Measurements from ENCODE around the gene CARMIL1.

The CARMIL1 gene

DNA sequence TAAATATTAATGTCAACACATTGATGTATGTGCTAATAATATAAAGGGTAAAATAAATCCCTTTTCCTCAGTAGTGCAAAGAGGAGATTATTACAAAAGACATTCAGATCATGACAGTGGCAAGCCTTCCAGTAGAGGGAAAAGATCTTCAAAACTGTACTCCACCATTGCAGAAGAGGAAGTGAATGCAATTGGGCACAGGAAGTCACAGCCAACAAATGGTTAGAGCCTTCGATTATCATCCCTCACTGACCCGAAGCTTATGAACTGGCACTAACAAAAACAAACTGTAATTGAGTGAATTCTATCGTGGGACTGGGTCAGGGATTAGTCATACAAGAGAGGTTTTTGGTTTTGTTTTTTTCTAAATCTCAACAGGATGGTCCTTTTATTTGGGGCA is 333.5 kb downstream of the CARMIL1 start:
- TF ChIP-seq CTCF (conservative IDR thresholded peaks at IDR 0.05; ENCODE audit: low read depth, low read length), result no peak

GRCh38 chr6:25613415-25613814 is 334.2 kb downstream of the CARMIL1 start:
- TF ChIP-seq CTCF (conservative IDR thresholded peaks at IDR 0.05; ENCODE audit: low read depth, low read length), result no peak
- H3K4me3 ChIP-seq (ENCODE audit: low read depth, low read length), result no peak overlapping the region
- no peak for DNase-seq (ENCODE audit: low read depth)

More for the DNA sequence above, 333.5 kb downstream of the CARMIL1 start:
- DNase-seq (ENCODE audit: low read depth), result no peak
- no peak overlapping the region for H3K4me3 ChIP-seq (ENCODE audit: low read depth, low read length)

- DNase-seq (ENCODE audit: low read depth), result no peak
- no peak for TF ChIP-seq CTCF (conservative IDR thresholded peaks at IDR 0.05; ENCODE audit: low read depth, low read length)
- no peak overlapping the region for H3K4me3 ChIP-seq (ENCODE audit: low read depth, low read length)
Measured at GRCh38 chr6:25614052-25614451, 334.9 kb downstream of the CARMIL1 start.

DNA sequence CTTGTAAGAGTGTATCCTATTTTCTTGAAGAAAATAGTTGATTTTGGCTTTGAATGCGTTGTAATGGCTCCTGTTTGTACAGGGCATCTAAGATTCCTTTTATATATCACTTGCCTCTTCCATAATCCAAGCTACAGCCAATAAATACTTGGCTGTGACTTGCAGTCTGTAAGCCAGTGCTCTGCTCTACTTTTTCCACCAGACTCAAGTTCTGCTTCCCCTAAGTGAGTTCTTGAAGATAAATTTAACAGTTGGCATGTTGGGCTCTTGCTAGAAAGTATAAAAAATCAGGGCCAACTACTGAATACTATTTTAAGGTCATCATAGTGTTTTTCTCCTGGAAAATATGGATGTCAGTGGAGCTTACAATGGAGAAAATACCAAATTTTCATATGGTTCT is 336.3 kb downstream of the CARMIL1 start:
- no peak overlapping the region for H3K4me3 ChIP-seq (ENCODE audit: low read depth, low read length)
- no peak for DNase-seq (ENCODE audit: low read depth)
- TF ChIP-seq CTCF (conservative IDR thresholded peaks at IDR 0.05; ENCODE audit: low read depth, low read length), result no peak

DNA sequence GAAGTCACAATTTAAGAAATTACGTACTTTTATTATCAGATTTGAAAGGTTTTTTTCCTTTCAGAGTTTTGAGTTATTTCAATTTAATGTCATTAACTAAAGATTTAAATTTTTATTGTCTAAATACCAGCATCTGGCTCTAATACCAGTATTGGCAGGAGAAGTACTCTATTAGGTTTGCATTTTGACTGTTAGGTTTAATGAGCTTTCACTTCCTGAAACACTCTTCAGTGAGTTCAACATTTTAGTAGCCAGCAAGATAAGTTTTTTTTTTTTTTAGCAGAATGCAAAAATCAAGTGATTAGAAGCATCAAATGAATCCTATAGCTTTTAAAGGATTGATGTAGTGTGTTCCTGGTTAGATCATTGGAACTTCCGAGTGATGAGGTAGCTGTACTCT is 338.8 kb downstream of the CARMIL1 start:
- no peak overlapping the region for H3K4me3 ChIP-seq (ENCODE audit: low read depth, low read length)
- no peak for TF ChIP-seq CTCF (conservative IDR thresholded peaks at IDR 0.05; ENCODE audit: low read depth, low read length)
- no peak for DNase-seq (ENCODE audit: low read depth)

- no peak for TF ChIP-seq CTCF (conservative IDR thresholded peaks at IDR 0.05; ENCODE audit: low read depth, low read length)
- H3K4me3 ChIP-seq (ENCODE audit: low read depth, low read length), result no peak overlapping the region
- no peak for DNase-seq (ENCODE audit: low read depth)
Measured at GRCh38 chr6:25619217-25619616, 340.0 kb downstream of the CARMIL1 start.

DNA sequence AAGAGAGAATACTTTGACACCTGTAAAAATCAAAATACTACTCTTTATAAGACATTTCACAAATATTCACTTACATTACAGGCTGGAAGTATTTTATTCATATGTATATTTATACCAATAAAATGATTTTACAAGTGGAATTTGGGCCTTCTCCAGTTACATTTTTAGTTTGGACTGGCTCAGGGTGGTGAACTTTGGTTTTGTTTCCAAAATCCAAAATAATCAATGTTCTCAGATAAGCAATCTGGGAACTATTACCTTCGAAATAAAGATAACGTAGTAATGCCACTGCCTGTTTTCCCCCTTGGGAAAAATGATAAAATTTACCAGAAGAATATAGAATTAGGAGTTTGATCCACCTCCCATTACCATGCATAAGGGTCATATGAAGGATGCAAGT is 341.2 kb downstream of the CARMIL1 start:
- no peak overlapping the region for H3K4me3 ChIP-seq (ENCODE audit: low read depth, low read length)
- TF ChIP-seq CTCF (conservative IDR thresholded peaks at IDR 0.05; ENCODE audit: low read depth, low read length), result no peak
- DNase-seq (ENCODE audit: low read depth), result no peak

Data from choroid plexus epithelial cell (primary cell).